Activated CD4-positive, alpha-beta memory T cell treated with anti-CD3 and anti-CD28 coated beads, Interleukin-2, amount 10 ng/mL, durations not matched to agents 7 days and 5 days (primary cell): ENCODE measurements around the gene CTDSP2. TPM values are rescaled to one million over a fixed set of nuclear protein-coding genes. Genes with fewer than 3 reads are reported as not detected.

Experiments used
- CTCF ChIA-PET: fragments of 350-600 bp; sonication (Branson Sonifier 250); formaldehyde crosslinking; loops from one replicate; lab custom pipeline; 2021; ENCODE audit warnings: antibody characterized with exemption, inconsistent platforms; lab: Charles Lee
- POLR2A ChIA-PET: fragments of 350-600 bp; sonication (Branson Sonifier 250); formaldehyde crosslinking; loops from one replicate; lab custom pipeline; 2021; ENCODE audit warnings: antibody characterized with exemption; lab: Charles Lee
- DNase-seq: peaks from one replicate; pipeline ENCODE4 v3.0.0-alpha.2; 2020
- H3K27ac Mint-ChIP-seq: one replicate; pipeline ENCODE4 v1.8.0; 2021; ENCODE audit warnings: mild to moderate bottlenecking, mixed read lengths
- H3K27me3 Mint-ChIP-seq: one replicate; pipeline ENCODE4 v1.8.0; 2021; ENCODE audit warnings: mixed read lengths
- H3K36me3 Mint-ChIP-seq: one replicate; pipeline ENCODE4 v1.8.0; 2021; ENCODE audit warnings: low read depth, mixed read lengths
- H3K4me1 Mint-ChIP-seq: one replicate; pipeline ENCODE4 v1.8.0; 2021; ENCODE audit warnings: mixed read lengths
- H3K4me3 Mint-ChIP-seq: one replicate; pipeline ENCODE4 v1.8.0; 2021; ENCODE audit warnings: mild to moderate bottlenecking, mixed read lengths
- H3K9me3 Mint-ChIP-seq: one replicate; pipeline ENCODE4 v1.8.0; 2021; ENCODE audit warnings: mixed read lengths
- total RNA-seq, 2 experiments: library from RNA; stranded (reverse); gene quantifications; one replicate each; pipeline ENCODE4 v1.2.3, GENCODE V29; 2021

Gene CTDSP2
- total RNA-seq, 2 experiments from 2014 or later, result 137 to 141 TPM

GRCh38 chr12:57849035-57849434, 2.5 kb upstream of the CTDSP2 start:
- H3K36me3 Mint-ChIP-seq, result peaks cover 6% of the 10 kb centered on the region
- peaks cover 12% of the 10 kb centered on the region for H3K4me1 Mint-ChIP-seq
- H3K27ac Mint-ChIP-seq, result no peak overlapping the region
- no peaks in the 10 kb centered on the region for H3K9me3 Mint-ChIP-seq
- no peak overlapping the region for H3K4me3 Mint-ChIP-seq
- POLR2A ChIA-PET, result interaction anchor here (1.2 to 5.9 kb wide), 2 partner anchors 14 to 16 kb away, joined by 4 to 54 read pairs; no protein-coding TSS in a partner anchor
- CTCF ChIA-PET, result interaction anchor here (0.9 to 1.6 kb wide), 2 partner anchors 68 to 83 kb away, joined by 3 read pairs; no protein-coding TSS in a partner anchor
- H3K27me3 Mint-ChIP-seq, result peaks cover 38% of the 10 kb centered on the region
- no peak for DNase-seq

GRCh38 chr12:57848208-57848607, 1.7 kb upstream of the CTDSP2 start:
- H3K27me3 Mint-ChIP-seq, result peaks cover 32% of the 10 kb centered on the region
- DNase-seq, result no peak
- H3K4me3 Mint-ChIP-seq, result peak overlapping the region; percentile 39
- CTCF ChIA-PET, result interaction anchor here (0.7 to 3.9 kb wide), 8 partner anchors 12 to 82 kb away, joined by 3 to 23 read pairs (median 4); partner anchors contain the start of gene AVIL
- POLR2A ChIA-PET, result interaction anchor here (0.8 to 6.7 kb wide), 6 partner anchors 13 to 88 kb away, joined by 3 to 74 read pairs (median 4); partner anchors contain the start of genes EEF1AKMT3 and METTL1
- no peaks in the 10 kb centered on the region for H3K9me3 Mint-ChIP-seq
- no peak overlapping the region for H3K27ac Mint-ChIP-seq
- H3K36me3 Mint-ChIP-seq, result peaks cover 9% of the 10 kb centered on the region
- H3K4me1 Mint-ChIP-seq, result peaks cover 19% of the 10 kb centered on the region

- H3K27ac Mint-ChIP-seq, result peak overlapping the region; percentile 44
- ChIA-PET CTCF (interaction anchor here (0.9 to 3.9 kb wide), 5 partner anchors 10 to 90 kb away, joined by 3 to 23 read pairs (median 4); no protein-coding TSS in a partner anchor), POLR2A (interaction anchor here (1.2 to 6.7 kb wide), 6 partner anchors 11 to 65 kb away, joined by 3 to 74 read pairs (median 8); partner anchors contain the start of gene TSFM)
- peak overlapping the region; percentile 80 for H3K4me3 Mint-ChIP-seq
- H3K36me3 Mint-ChIP-seq, result peaks cover 14% of the 10 kb centered on the region
- peaks cover 38% of the 10 kb centered on the region for H3K4me1 Mint-ChIP-seq
- H3K27me3 Mint-ChIP-seq, result peaks cover 19% of the 10 kb centered on the region
- no peaks in the 10 kb centered on the region for H3K9me3 Mint-ChIP-seq
- DNase-seq, result no peak
Measured at GRCh38 chr12:57846285-57846576, 298 bp downstream of the CTDSP2 start.

GRCh38 chr12:57845478-57846284, 848 bp downstream of the CTDSP2 start:
- DNase-seq, result peak; percentile 61
- H3K36me3 Mint-ChIP-seq, result peaks cover 14% of the 10 kb centered on the region
- H3K4me1 Mint-ChIP-seq, result peaks cover 44% of the 10 kb centered on the region
- peak overlapping the region; percentile 47 for H3K27ac Mint-ChIP-seq
- ChIA-PET POLR2A (interaction anchor here (1.0 to 6.7 kb wide), 9 partner anchors 11 to 95 kb away, joined by 3 to 74 read pairs (median 7); partner anchors contain the start of genes ATP23 and TSFM), CTCF (interaction anchor here (1.0 to 3.9 kb wide), 6 partner anchors 9 to 89 kb away, joined by 3 to 23 read pairs (median 9); no protein-coding TSS in a partner anchor)
- H3K4me3 Mint-ChIP-seq, result peak overlapping the region; percentile 80
- peaks cover 14% of the 10 kb centered on the region for H3K27me3 Mint-ChIP-seq
- no peaks in the 10 kb centered on the region for H3K9me3 Mint-ChIP-seq

GRCh38 chr12:57844709-57845477, 1.6 kb downstream of the CTDSP2 start:
- ChIA-PET CTCF (interaction anchor here (0.7 to 3.9 kb wide), 7 partner anchors 8 to 59 kb away, joined by 3 to 23 read pairs (median 8); no protein-coding TSS in a partner anchor), POLR2A (interaction anchor here (0.9 to 6.7 kb wide), 7 partner anchors 10 to 96 kb away, joined by 3 to 74 read pairs (median 3); partner anchors contain the start of genes ATP23, EEF1AKMT3 and METTL1)
- Mint-ChIP-seq H3K4me1 (peaks cover 51% of the 10 kb centered on the region), H3K9me3 (no peaks in the 10 kb centered on the region), H3K27ac (peak overlapping the region; percentile 64), H3K36me3 (peaks cover 14% of the 10 kb centered on the region), H3K4me3 (peak overlapping the region; percentile 80), H3K27me3 (peaks cover 10% of the 10 kb centered on the region)
- peak; percentile 30 for DNase-seq

GRCh38 chr12:57842342-57843294, 3.9 kb downstream of the CTDSP2 start:
- no peak overlapping the region for H3K27ac Mint-ChIP-seq

GRCh38 chr12:57841445-57841844, 5.1 kb downstream of the CTDSP2 start:
- no peak overlapping the region for H3K4me3 Mint-ChIP-seq
- H3K4me1 Mint-ChIP-seq, result peaks cover 78% of the 10 kb centered on the region
- peaks cover 14% of the 10 kb centered on the region for H3K36me3 Mint-ChIP-seq
- H3K27me3 Mint-ChIP-seq, result no peaks in the 10 kb centered on the region
- ChIA-PET CTCF (interaction anchor here (0.6 to 2.7 kb wide), 4 partner anchors 8 to 66 kb away, joined by 3 to 18 read pairs (median 4); no protein-coding TSS in a partner anchor), POLR2A (no interaction called here)
- H3K27ac Mint-ChIP-seq, result no peak overlapping the region
- DNase-seq, result no peak
- H3K9me3 Mint-ChIP-seq, result no peaks in the 10 kb centered on the region

More at GRCh38 chr12:57842342-57843294, 3.9 kb downstream of the CTDSP2 start:
- Mint-ChIP-seq H3K27me3 (peaks cover 2% of the 10 kb centered on the region), H3K36me3 (peaks cover 14% of the 10 kb centered on the region), H3K4me3 (no peak overlapping the region), H3K9me3 (no peaks in the 10 kb centered on the region), H3K4me1 (peaks cover 71% of the 10 kb centered on the region)
- ChIA-PET POLR2A (interaction anchor here (0.9 to 6.7 kb wide), 5 partner anchors 9 to 59 kb away, joined by 3 to 74 read pairs (median 5); no protein-coding TSS in a partner anchor), CTCF (interaction anchor here (0.8 to 2.7 kb wide), 9 partner anchors 10 to 380 kb away, joined by 3 to 18 read pairs (median 6); partner anchors contain the start of gene TSFM)
- peak; percentile 24 for DNase-seq

GRCh38 chr12:57840726-57841125, 5.8 kb downstream of the CTDSP2 start:
- DNase-seq, result no peak
- Mint-ChIP-seq H3K27me3 (no peaks in the 10 kb centered on the region), H3K4me3 (no peak overlapping the region), H3K9me3 (no peaks in the 10 kb centered on the region), H3K27ac (no peak overlapping the region), H3K36me3 (peaks cover 14% of the 10 kb centered on the region), H3K4me1 (peaks cover 85% of the 10 kb centered on the region)
- ChIA-PET CTCF (interaction anchor here (2.7 kb wide), 1 partner anchor 8 kb away, joined by 18 read pairs; no protein-coding TSS in a partner anchor), POLR2A (no interaction called here)

- no peaks in the 10 kb centered on the region for H3K27me3 Mint-ChIP-seq
- H3K4me1 Mint-ChIP-seq, result peaks cover 90% of the 10 kb centered on the region
- CTCF ChIA-PET, result no interaction called here
- POLR2A ChIA-PET, result no interaction called here
- DNase-seq, result no peak
- H3K4me3 Mint-ChIP-seq, result no peak overlapping the region
- H3K9me3 Mint-ChIP-seq, result no peaks in the 10 kb centered on the region
- H3K36me3 Mint-ChIP-seq, result peaks cover 14% of the 10 kb centered on the region
- H3K27ac Mint-ChIP-seq, result no peak overlapping the region
Measured at GRCh38 chr12:57839996-57840395, 6.5 kb downstream of the CTDSP2 start.

GRCh38 chr12:57838594-57839302, 7.8 kb downstream of the CTDSP2 start:
- POLR2A ChIA-PET, result interaction anchor here (3.2 to 7.6 kb wide), 3 partner anchors 8 to 102 kb away, joined by 14 to 54 read pairs (median 24); partner anchors contain the start of genes ATP23 and CTDSP2

More at GRCh38 chr12:57838594-57839302, 7.8 kb downstream of the CTDSP2 start:
- peak overlapping the region; percentile 72 for H3K27ac Mint-ChIP-seq
- no peaks in the 10 kb centered on the region for H3K9me3 Mint-ChIP-seq
- H3K4me3 Mint-ChIP-seq, result peak overlapping the region; percentile 31
- peak; percentile 50 for DNase-seq
- peaks cover 8% of the 10 kb centered on the region for H3K36me3 Mint-ChIP-seq
- H3K4me1 Mint-ChIP-seq, result peaks cover 88% of the 10 kb centered on the region
- no peaks in the 10 kb centered on the region for H3K27me3 Mint-ChIP-seq
- CTCF ChIA-PET, result interaction anchor here (0.7 to 1.1 kb wide), 2 partner anchors 66 to 69 kb away, joined by 3 to 5 read pairs; no protein-coding TSS in a partner anchor
